Measurements from ENCODE around the gene TMEM131L.
"Not testable (repeated sequence)": the region's sequence is repeated elsewhere in the genome, so short reads cannot be mapped to it uniquely, and the experiment has no call there.

TMEM131L gene

DNA sequence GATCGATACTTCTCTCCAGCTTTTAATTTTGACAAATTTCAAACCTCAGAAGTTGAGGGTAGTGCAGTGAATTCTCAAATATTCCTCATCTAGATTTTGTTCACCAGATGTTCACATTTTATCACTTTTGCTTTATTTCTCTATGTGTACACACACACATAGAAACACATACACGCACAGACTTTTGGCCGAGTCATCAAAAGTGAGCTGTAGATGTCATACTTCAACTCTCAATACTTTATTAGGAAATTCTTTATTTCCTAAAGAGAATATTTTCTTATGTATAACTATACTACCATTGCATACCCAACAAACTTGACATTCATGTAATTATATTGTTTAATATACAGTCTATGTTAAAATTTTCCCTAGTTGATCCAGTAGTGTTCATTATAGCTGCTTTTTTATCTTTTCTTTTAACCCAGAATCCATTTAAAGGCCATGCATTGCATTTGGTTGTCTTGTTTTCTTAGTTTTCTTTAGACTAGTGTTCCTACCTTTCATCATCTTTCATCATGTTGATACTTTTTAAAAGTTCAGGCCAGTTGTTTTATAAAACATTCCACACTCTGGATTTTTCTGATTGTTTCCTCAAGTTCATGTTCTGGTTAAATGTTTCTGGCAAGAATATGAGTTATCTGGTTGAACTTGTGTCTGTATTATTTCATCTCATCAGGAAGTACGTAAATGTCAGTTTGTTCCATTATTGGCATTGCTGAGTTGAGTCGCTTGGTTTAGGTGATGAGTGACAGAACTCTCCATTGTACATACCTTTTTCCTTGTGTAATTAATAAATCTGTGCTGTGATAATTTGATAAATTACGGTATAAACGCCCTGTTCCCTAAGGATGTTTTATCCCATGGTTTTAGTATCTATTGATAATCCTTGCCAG lies 123.8 kb downstream of the TMEM131L start:
- no peak for DNase-seq

DNA sequence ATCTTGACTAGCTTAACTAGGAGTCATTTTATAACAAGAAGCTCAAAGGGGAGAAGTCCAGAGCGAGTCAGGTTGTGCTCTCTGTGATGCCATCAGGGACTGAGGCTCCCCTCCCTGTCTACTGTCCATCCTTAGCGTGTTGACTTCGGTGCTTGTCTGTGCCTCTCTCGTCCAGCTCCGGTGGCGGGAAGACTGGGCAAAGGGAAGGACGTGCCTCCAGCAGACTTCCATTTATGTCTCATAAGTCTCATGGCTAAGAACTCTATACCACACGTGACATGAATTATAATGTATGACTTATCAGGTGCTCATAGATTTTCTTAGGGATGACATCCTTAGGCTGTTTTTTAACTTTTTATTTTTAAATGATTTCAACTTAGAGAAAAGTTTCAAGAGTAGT lies 125.3 kb downstream of the TMEM131L start:
- DNase-seq: no peak

GRCh38 chr4:153592064-153592463 lies 125.9 kb downstream of the TMEM131L start:
- no peak for DNase-seq

DNA sequence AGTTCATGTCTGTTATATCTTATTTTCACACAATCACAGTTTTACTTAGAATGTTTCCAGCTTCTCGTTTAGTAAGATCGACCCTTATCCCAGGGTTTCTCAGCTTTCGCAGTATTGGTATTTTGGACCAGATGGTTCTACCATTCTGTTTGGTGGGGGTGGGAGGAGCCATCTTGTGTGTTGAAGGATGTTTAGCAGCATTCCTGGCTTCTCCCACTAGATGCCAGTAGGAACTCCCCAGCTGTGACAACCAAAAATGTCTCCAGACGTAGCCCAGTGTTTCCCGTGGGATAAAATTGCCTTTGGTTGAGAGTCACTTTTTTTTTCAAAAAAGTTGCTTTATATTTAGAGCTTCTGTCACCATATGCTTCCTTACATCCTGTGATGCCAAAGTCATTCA lies 127.0 kb downstream of the TMEM131L start:
- DNase-seq: no peak

- DNase-seq: no peak
Measured at GRCh38 chr4:153594210-153594609, 128.1 kb downstream of the TMEM131L start.

GRCh38 chr4:153595894-153596601 lies 129.9 kb downstream of the TMEM131L start:
- DNase-seq: no peak

DNA sequence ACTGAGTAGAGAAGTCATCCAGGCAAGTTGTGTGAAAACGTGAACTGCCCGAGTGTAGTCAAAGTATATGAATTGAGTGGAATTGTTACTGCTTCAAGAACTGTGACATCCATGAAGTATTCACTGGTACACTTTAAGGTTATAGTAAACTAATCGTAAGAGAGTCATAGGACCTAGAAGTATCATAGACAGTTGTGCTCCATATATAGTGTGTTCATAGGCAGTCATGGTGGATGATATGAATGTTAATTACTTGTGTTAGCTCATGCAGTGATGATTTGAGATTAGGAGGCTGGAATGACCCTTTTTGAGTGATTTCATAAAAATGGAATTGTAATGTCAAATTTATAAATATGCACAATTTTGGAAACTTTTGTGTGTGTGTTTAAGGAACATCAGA lies 136.6 kb downstream of the TMEM131L start:
- no peak for DNase-seq

DNA sequence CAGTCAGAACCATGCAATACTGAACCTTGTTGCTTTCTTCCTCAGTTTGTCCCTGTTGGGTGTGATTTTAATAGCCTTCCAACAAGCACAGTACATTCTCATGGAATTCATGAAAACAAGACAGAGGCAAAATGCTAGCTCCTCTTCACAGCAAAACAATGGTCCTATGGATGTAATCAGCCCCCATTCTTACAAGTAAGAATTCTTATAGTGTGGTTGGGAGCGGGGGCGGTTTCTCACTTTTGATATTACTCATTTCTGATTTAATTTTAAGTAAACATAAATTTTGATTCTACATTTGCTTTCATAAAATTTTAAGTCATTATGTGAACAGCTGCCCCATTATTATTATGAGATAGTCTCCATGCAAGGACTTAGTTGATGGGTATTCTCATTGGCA lies 137.1 kb downstream of the TMEM131L start:
- DNase-seq: no peak

DNA sequence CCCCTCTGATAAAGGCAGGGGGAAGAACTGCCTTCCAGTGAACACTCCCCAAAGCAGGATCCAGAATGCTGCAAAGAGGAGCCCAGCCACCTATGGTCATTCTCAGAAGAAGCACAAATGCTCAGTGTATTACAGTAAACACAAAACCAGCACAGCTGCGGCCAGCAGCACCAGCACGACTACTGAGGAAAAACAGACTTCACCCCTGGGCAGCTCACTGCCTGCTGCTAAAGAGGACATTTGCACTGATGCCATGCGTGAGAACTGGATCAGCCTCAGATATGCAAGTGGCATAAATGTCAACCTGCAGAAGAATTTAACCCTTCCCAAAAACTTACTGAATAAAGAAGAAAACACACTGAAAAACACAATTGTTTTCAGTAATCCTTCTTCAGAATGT lies 137.7 kb downstream of the TMEM131L start:
- DNase-seq: no peak

DNA sequence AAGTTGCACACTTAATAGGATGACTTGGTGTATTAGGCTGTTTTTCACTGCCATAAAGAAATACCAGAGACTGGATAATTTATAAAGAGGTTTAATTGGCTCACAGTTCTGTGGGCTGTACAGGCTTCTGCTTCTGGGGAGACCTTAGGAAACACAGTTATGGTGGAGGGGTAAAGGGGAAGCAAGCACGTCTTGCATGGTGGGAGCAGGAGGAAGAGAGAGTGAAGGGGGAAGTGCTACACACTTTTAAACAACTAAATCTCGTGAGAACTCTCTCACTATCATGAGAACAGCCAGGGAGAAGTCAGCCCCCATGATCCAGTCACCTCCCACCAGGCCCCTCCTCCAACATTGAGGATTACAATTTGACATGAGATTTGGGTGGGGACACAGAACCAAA lies 142.9 kb downstream of the TMEM131L start:
- DNase-seq: not testable (repeated sequence)

DNA sequence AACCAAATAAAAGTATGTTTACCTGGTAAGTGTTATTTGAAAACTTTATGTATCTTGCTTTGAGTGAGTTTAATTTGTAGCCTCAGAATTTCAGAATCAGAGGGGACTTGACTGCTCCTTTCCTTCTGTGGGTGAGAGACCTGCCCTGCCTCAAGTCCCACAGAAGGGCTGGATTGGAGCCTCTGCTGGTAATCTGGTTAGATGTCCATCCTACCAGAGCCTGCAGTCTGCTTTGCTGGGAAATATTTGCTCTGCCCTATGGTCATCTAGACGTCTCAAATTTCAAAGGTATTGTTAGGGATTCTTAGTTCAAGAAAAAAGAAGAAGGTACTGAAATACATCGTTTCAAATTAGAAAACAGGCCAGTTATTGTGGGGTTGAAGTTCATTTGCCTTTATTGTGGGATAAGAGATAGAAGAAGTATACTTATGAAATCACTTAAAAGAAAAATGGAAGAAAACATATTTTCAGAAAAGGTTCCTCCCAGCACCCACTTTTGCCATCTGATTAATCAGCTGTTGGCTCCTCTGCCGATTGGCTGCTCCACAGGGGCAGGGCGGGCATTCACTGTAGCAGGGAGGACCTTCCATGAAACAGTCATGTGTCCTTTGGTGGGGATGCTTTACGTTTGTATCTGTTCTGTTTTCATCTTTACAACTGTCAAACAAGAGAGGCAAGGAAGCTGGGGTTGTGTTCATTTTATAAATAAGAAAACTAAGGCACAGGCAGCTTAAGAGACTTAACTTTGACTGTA lies 144.6 kb downstream of the TMEM131L start:
- DNase-seq: no peak

DNA sequence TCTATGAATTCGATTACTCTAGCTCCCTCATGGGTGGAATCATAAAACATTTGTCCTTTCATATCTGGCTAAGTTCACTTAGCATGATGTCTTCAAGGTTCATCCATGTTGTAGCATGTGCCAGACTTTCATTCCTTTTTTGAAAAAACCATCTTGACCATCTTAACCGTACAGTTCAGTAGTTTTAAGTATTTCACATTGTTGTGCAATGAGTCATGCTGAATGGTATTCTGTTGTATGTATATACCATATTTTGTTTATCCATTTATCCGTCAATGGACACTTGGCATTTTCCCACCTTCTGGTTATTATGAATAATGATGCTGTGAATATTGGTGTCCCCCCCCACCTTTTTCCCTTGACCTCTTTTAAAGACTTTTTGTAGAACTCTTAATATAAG lies 145.5 kb downstream of the TMEM131L start:
- no peak for DNase-seq

DNA sequence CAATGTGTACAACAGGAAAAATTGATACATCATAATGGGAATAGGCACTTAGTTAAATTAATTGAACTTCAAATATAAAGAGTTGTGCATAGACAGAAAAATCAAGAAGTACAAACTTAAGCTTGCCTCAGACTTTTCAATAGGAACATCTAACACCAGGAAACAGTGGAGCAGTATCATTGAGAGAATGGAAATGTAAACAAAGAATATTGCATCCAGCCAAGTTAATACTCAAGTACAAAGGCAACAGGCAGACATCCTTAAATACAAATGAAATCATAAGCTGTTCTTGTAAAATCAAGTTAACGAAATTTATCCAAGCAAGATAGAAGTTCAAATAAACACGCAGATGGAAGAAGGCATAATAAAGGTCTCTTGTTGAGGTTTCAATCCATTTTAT lies 146.7 kb downstream of the TMEM131L start:
- no peak for DNase-seq

- no peak for DNase-seq
Measured at GRCh38 chr4:153616006-153616555, 149.9 kb downstream of the TMEM131L start.

DNA sequence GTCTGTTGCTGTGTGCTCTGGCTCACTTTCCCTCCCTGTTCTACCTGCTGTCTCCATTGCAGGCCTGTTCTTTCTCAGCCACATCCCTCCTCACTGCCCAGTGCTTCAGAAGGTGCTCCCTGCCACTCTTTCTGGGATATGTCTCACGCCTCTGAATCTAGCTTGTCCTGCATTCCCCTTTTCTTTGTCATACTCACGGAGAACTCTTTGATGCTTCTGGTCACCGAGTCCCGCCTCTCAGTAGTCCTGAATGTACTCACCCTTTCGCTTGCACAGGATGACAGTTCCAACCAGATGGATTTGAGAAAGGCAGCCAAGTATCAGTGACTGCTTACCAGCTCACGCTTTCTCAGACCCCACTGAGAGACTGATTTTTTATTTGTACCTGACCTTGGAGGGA lies 152.7 kb downstream of the TMEM131L start:
- DNase-seq: peak; percentile 84

GRCh38 chr4:153619811-153620210 lies 153.7 kb downstream of the TMEM131L start:
- DNase-seq: no peak

GRCh38 chr4:153620352-153620751 lies 154.2 kb downstream of the TMEM131L start:
- no peak for DNase-seq

- no peak for DNase-seq
Measured at GRCh38 chr4:153622093-153622492, 155.9 kb downstream of the TMEM131L start.

DNA sequence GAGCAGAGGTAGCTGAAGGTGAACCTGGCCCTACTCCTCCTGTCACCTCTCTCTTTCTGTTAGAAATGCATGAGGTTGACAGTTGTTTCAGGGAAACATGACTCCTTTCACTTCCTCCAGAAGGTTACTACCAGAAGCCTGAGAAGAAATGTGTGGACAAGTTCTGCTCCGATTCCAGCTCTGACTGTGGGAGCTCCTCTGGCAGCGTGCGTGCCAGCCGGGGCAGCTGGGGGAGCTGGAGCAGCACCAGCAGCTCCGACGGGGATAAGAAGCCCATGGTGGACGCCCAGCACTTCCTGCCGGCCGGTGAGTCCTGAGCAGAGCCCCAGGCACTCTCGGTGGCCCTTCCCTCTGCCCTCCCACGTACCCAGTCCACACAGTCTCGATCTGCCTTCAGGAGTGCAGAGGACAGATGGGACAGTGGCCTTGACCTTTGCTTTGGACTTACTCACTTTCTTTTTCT lies 156.6 kb downstream of the TMEM131L start:
- DNase-seq: no peak

DNA sequence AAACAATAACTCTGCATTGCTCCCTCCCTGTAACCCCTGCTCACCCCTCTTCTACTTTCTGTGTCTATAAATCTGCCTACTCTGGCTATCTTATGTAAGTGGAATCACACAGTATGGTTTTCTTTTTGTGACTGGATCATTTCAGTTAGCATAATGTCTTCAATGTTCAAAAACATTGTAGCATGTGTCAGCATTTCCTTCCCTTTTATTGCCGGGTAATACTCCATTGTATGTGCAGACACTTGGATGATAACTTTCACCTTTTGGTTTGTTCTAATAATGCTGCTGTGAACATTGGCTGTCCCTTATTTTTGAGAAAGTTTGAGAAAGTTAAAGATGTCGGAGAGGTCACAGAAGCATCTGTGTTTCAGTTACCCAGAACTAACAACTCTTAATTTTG lies 157.3 kb downstream of the TMEM131L start:
- no peak for DNase-seq

- DNase-seq: no peak
Measured at GRCh38 chr4:153628796-153629315, 162.7 kb downstream of the TMEM131L start.

DNA sequence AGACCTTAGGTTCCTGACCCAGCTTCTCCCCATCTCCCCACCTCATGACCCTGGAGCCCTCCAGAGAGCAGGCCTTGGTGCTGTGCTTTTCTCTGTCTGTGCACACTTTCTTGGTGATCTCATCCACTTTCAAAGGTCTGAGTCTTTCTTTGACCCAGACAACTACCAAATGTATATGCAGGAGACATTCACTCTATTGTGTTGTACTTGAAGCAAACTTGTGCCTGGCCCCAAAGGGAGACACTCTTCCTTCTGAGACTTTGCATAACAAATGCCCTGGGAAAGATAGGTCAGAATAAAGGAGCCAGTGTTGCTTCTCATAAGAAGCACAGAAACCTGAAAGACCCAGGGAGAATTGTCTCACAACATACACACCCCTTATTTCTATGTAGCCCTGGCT lies 163.6 kb downstream of the TMEM131L start:
- no peak for DNase-seq

All from islet precursor cell (in vitro differentiated cells).